Activated T-cell treated with anti-CD3 and anti-CD28 coated beads, Interleukin-2, amount 50 U/mL, for 4 hours (primary cell): ENCODE data around the gene SYCE3. TPM values are rescaled to one million over a fixed set of nuclear protein-coding genes. Genes with fewer than 3 reads are reported as not detected.
"Not testable (repeated sequence)": the region's sequence is repeated elsewhere in the genome, so short reads cannot be mapped to it uniquely, and the experiment has no call there.

ENCODE experiments used
- ATAC-seq, 2 donors: fragments of 200-7000 bp; cut with Tn5 transposase; one replicate each; pipeline ENCODE4 v1.10.0; 2021
- DNase-seq: peaks from one replicate; pipeline ENCODE4 v3.0.0-alpha.2; 2020
- H3K27me3 Mint-ChIP-seq: one replicate; pipeline ENCODE4 v1.8.0; 2021; ENCODE audit warnings: low read depth, mixed read lengths
- H3K36me3 Mint-ChIP-seq: one replicate; pipeline ENCODE4 v1.8.0; 2022; ENCODE audit warnings: mixed read lengths; ENCODE audit not compliant: insufficient read depth
- H3K4me1 Mint-ChIP-seq: one replicate; pipeline ENCODE4 v1.8.0; 2021; ENCODE audit warnings: low read depth, mixed read lengths
- H3K4me3 Mint-ChIP-seq: one replicate; pipeline ENCODE4 v1.8.0; 2021; ENCODE audit warnings: mild to moderate bottlenecking, moderate library complexity, mixed read lengths
- H3K9me3 Mint-ChIP-seq: one replicate; pipeline ENCODE4 v1.8.0; 2021; ENCODE audit warnings: mixed read lengths
- total RNA-seq, 3 donors: library from RNA; stranded (reverse); gene quantifications; one replicate each; pipeline ENCODE4 v1.2.1, GENCODE V29; 2021

SYCE3 gene
- total RNA-seq, 3 donors from 2014 or later: not detected

DNA sequence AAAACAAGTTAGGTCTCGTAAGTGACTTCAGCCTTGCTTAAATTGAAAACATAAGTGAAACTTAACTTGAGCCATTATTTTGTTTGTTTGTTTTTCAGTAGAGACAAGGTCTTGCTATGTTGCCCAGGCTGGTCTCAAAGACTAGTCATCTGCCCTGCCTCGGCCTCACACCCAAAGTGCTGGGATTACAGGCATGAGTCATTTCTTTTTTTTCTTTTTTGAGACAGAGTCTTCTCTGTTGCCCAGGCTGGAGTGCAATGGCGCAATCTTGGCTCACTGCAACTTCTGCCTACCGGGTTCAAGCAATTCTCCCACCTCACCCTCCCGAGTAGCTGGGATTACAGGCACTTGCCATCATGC, 21.1 kb downstream of the SYCE3 start:
- not testable (repeated sequence) for DNase-seq, H3K9me3 Mint-ChIP-seq, H3K27me3 Mint-ChIP-seq, H3K4me3 Mint-ChIP-seq, ATAC-seq, H3K36me3 Mint-ChIP-seq
- peaks cover 67% of the 10 kb centered on the region for H3K4me1 Mint-ChIP-seq

DNA sequence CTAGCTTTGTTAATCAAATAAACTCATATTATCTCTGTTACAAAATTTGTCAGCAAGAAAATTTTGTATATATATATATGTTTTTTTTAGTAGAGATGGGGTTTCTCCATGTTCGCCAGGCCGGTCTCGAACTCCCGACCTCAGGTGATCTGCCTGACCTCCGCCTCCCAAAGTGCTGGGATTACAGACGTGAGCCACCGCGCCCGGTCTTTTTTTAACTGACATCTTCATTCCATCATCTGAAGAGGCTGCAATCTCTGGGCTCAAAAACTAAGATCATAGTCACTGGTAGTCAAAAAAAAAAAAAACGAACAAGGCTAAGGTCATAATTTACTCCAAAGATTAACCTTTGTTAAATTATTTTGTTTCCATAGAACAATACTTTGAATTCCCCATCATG, 22.3 kb downstream of the SYCE3 start:
- H3K27me3 Mint-ChIP-seq: no peaks in the 10 kb centered on the region
- peaks cover 58% of the 10 kb centered on the region for H3K4me1 Mint-ChIP-seq
- H3K36me3 Mint-ChIP-seq: no peaks in the 10 kb centered on the region
- no peak for ATAC-seq
- H3K9me3 Mint-ChIP-seq: no peaks in the 10 kb centered on the region
- DNase-seq: no peak
- H3K4me3 Mint-ChIP-seq: peak overlapping the region; percentile 5

DNA sequence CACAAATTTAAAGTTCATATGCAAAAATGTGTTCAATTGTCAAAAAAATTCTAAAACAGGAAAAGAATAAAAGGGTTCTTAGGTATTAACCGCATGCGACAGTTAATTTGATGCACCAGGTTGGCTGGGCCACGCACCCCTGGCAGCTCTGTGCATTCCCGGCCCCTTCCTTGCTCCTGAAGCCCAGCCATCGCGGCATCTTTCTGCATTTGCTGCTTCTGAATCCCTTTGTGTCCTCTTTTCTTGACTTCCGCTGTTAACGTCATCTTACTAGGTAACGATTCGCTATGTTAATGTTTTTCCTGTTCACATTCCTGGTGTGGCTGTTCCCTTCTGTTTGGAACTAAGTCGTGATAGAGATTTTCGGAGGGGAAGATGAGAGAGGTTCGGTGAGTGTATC, 25.0 kb downstream of the SYCE3 start:
- H3K9me3 Mint-ChIP-seq: no peaks in the 10 kb centered on the region
- DNase-seq (no peak), ATAC-seq (no peak)
- no peaks in the 10 kb centered on the region for H3K27me3 Mint-ChIP-seq
- no peak overlapping the region for H3K4me3 Mint-ChIP-seq
- no peaks in the 10 kb centered on the region for H3K36me3 Mint-ChIP-seq
- H3K4me1 Mint-ChIP-seq: peaks cover 64% of the 10 kb centered on the region

DNA sequence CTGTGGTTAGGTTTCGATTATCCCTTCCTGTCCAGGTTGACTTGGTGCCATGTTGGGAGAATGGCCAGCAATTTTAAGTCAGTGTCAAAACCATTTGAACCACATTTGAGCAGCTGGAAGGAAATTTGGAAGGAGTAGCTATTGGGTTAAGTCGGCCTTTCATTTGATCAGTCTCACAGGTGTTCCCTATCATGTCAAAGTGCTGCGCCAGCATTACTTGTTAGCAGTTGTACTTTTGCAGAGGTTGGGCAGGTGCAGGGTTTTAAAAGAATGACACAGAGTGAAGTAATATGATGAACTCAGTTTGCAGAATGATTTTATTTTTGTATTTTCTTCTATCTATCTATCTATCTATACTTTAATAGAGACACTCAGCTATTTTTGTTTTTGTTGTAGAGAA, 26.5 kb downstream of the SYCE3 start:
- ATAC-seq (no peak), DNase-seq (no peak)
- Mint-ChIP-seq H3K4me3 (no peak overlapping the region), H3K27me3 (no peaks in the 10 kb centered on the region), H3K9me3 (no peaks in the 10 kb centered on the region), H3K4me1 (peaks cover 53% of the 10 kb centered on the region), H3K36me3 (no peaks in the 10 kb centered on the region)

DNA sequence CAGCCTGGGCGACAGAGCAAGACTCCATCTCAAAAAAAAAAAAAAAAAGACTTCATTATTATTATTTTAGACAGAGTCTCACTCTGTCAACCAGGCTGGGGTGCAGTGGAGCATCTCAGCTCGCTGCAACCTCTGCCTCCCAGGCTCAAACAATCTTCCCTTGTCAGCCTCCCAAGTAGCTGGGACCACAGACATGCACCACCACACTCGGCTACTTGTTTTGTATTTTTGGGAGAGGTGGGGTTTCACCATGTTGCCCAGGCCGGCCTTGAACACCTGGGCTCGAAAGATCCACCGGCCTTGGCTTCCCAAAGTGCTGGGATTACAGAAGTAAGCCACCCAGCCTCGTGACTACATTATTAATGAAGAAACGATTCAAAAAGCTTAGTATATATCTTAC, 27.6 kb downstream of the SYCE3 start:
- no peaks in the 10 kb centered on the region for H3K36me3 Mint-ChIP-seq
- DNase-seq (no peak), ATAC-seq (no peak)
- peaks cover 45% of the 10 kb centered on the region for H3K4me1 Mint-ChIP-seq
- H3K4me3 Mint-ChIP-seq: no peak overlapping the region
- no peaks in the 10 kb centered on the region for H3K9me3 Mint-ChIP-seq
- H3K27me3 Mint-ChIP-seq: no peaks in the 10 kb centered on the region

DNA sequence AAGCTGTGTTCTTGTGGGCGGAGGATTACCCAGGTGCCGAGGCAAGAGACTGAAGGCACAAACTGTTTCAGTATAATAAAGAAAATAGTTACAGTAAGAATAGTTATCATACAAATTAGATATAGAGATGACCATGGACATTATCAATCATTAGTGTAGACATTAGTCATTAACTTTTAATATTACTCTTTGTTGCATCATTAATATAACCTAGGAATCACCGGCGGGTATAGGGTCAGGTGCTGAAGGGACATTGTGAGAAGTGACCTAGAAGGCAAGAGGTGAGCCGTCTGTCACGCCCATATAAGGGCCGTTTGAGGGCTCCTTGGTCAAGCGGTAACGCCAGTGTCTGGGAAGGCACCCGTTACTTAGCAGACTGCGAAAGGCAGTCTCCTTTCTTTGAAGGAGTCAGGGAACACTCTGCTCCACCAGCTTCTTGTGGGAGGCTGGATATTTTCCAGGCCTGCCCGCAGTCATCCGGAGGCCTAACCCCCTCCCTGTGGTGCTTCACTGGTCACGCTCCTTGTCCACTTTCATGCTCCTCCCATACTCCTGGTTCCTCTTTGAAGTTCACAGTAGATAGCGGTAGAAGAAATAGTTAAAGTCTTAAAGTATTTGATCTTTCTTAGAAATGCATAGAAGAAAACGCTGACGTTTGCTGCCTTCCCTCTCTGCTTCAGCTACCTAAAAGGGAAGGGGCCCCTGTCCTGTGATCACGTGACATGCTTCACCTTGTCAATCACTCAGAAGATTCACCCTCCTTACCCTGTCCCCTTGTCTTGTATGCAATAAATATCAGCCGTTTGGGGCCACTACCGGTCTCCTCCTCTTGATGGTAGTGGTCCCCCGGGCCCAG, 28.6 kb downstream of the SYCE3 start:
- not testable (repeated sequence) for H3K4me3 Mint-ChIP-seq, H3K9me3 Mint-ChIP-seq, H3K27me3 Mint-ChIP-seq, DNase-seq, ATAC-seq, H3K36me3 Mint-ChIP-seq
- peaks cover 37% of the 10 kb centered on the region for H3K4me1 Mint-ChIP-seq

DNA sequence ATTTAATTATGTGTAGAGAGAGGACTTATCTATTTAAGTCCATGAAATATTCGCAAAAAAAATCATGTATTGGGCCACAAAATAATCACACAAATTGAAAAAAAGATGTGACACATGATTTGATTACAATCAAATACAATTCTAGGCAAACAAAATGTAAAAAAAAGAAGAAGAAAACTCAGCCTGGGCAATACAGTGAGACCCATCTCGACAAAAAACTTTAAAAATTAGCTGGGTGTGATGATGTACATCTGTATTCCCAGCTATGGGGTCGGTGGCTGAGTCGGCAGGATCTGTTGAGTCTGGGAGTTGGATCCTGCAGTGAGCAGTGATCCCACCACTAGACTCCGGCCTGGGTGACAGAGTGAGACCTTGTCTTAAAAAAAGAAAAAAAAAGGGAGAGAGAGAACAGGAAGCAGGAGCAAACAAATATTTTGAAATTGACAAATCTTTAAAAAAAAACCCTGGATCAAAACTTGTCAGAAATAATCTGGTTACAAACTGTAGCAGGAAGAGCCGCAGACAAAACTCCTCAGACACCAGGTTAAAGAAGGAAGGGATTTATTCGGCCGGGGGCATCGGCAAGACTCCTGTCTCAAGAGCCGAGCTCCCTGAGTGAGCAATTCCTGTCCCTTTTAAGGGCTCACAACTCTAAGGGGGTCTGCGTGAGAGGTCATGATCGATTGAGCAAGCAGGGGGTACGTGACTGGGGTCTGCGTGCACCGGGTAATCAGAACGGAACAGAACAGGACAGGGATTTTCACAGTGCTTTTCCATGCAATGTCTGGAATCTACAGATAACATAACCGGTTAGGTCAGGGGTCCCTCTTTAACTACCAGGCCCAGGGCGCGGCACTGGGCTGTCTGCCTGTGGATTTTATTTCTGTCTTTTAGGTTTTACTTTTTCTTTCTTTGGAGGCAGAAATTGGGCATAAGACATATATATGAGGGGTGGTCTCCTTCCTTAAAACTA, 29.6 kb downstream of the SYCE3 start:
- H3K36me3 Mint-ChIP-seq: no peaks in the 10 kb centered on the region
- peak overlapping the region; percentile 90 for H3K4me3 Mint-ChIP-seq
- DNase-seq (no peak), ATAC-seq (no peak)
- no peaks in the 10 kb centered on the region for H3K9me3 Mint-ChIP-seq
- peaks cover 40% of the 10 kb centered on the region for H3K4me1 Mint-ChIP-seq
- H3K27me3 Mint-ChIP-seq: no peaks in the 10 kb centered on the region

DNA sequence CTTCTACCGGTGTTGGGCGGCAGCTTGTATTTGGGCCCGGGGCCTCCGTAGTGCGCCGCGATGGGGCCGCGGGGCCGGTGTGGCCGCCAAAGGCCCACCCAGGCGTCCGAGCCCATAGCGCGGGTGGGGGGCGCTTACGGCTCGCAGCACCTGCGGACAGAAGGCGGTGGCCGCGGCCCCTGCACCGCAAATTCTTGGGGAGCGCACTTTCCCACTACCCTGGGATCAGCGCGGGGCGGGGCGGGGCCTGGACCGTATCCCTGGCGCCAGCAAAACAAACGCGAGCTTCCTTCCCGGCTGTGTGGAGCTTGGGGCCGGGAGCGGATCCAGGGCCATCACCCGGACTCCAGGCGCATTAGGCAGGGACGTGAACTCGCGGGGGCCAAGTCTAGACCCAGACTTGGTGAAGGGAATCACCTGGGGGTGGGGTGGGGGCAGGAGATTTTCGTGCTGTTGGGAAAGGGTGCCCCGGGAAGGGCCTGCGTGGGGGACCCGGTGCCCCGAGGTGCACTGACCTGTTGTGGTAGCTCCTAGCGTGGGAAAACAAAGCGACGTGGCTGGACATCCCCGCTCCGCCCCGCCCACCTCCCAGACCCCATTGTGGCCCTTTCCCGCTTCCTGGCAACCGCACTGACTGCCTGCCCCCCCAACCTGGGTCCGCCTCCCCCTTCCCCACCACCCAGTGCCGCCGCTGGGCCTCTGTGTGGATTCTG, 30.6 kb downstream of the SYCE3 start:
- H3K4me1 Mint-ChIP-seq: peaks cover 43% of the 10 kb centered on the region
- H3K9me3 Mint-ChIP-seq: no peaks in the 10 kb centered on the region
- no peaks in the 10 kb centered on the region for H3K36me3 Mint-ChIP-seq
- ATAC-seq (no peak), DNase-seq (no peak)
- H3K27me3 Mint-ChIP-seq: no peaks in the 10 kb centered on the region
- peak overlapping the region; percentile 90 for H3K4me3 Mint-ChIP-seq

DNA sequence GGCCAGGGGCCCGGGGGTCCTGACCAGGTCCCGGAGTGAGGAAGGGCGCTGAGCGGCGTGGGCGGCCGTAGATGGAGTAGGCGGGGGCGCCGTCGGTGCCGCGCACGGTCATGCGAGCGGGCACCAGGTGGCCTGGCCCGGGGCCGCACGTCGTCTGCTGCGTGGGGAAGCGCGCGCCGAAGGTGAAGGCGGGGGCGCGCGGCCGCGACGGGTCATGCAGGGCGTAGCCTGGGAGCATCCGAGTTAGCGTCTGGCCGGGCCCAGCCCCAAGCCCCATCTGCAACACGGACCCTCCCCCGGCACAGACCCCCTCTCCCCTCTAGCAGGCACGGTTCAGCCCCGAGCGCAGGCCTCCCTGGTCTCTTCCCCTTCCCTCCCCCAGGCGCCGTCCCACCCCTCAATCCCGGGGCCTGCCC, 31.2 kb downstream of the SYCE3 start:
- no peaks in the 10 kb centered on the region for H3K27me3 Mint-ChIP-seq
- H3K4me3 Mint-ChIP-seq: peak overlapping the region; percentile 90
- ATAC-seq: peak; percentile 41 to 44
- no peaks in the 10 kb centered on the region for H3K36me3 Mint-ChIP-seq
- H3K9me3 Mint-ChIP-seq: no peaks in the 10 kb centered on the region
- peaks cover 47% of the 10 kb centered on the region for H3K4me1 Mint-ChIP-seq
- DNase-seq: peak; percentile 58

DNA sequence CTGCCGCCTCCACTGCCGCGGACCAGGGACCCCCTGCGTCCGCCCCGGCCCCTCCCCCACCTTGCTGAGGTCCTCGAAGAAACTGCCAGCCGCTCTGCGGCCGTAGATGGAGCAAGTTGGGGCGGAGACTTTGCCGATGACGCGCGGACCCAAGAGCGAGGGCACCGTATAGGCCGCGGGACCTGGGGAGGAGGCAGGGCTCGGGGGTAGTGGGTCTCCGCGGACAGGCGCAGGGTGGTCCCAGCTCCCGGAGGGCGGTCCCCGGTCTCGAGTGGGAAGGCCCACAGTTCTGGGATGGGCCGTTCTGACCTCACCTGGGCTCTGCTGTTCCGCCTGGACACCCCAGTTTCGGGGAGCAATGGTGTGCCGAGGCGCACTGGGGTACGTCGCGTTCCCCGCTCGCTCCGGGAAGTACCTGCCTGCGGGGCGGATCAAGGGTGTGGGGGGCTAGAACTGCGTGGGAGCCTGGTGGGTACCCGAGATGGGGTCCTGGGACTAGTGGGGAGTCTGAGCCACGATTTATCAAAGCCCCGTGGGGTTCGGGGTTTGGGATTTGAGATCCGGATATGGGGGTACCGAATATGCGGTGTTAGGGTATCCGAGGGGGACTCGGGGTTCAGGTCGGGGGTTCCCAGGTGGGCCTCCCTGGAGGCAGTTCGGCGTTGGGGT, 31.7 kb downstream of the SYCE3 start:
- DNase-seq (peak; percentile 72), ATAC-seq (peak; percentile 49 to 52)
- Mint-ChIP-seq H3K4me3 (peak overlapping the region; percentile 90), H3K9me3 (no peaks in the 10 kb centered on the region), H3K27me3 (no peaks in the 10 kb centered on the region), H3K36me3 (no peaks in the 10 kb centered on the region), H3K4me1 (peaks cover 48% of the 10 kb centered on the region)

DNA sequence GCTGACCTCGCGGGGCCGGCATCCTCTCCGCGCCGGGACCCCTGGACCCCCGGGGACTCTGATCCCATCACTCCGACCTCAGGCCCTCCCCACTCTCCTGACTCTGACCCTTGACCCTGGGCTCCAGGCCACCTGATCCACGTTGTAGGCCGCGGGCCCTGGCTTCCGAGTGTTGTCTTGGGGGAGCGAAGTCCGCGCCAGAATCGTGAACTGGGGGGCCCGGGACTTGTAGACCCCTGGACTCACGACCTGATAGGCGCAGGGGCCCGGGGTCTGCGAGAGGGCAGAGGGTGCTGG, 32.2 kb downstream of the SYCE3 start:
- DNase-seq (no peak), ATAC-seq (peak in 1 of 2 donors; percentile 0)
- no peaks in the 10 kb centered on the region for H3K36me3 Mint-ChIP-seq
- H3K9me3 Mint-ChIP-seq: no peaks in the 10 kb centered on the region
- H3K27me3 Mint-ChIP-seq: no peaks in the 10 kb centered on the region
- H3K4me3 Mint-ChIP-seq: peak overlapping the region; percentile 90
- H3K4me1 Mint-ChIP-seq: peaks cover 48% of the 10 kb centered on the region

DNA sequence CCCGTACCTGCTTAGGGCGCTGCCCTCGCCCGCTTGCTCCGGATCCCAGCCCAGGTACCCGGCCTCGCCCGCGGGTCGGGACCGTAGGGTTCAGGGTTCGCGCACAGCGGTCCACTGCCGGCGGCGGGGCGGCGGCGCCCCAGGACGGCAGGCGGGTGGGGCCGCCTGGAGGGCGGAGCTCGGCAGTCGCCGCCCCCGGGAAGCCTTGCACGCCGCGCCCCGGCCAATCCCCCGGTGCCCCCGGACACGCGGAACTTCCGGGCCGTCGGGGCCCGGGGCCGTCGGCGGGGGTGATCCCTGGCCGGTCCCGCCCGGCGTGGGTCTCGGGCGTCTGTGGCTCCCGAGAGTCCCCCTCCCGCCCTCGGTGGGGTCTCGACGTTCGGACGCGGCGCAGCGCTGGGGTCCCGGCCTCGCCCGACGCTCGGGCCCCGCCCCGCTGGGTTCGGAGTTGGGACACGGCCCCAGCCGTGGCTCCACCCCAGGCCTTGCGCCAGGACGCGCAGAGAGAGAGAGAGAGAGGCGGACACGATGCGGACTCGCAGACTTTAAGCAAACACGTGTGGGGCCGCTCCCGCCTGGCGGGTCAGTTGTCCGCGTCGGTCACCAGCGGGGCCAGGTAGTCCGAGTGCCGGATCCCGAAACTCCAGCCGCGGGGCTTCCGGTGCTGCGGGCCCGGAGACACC, 32.7 kb downstream of the SYCE3 start, which contains the start of gene TYMP:
Gene TYMP, minus strand, starts transcription at position 116 of the 683 bp plus-strand sequence. CDS start 303 bp downstream, outside the sequence.
- Mint-ChIP-seq H3K36me3 (no peaks in the 10 kb centered on the region), H3K27me3 (no peaks in the 10 kb centered on the region), H3K9me3 (no peaks in the 10 kb centered on the region), H3K4me3 (peak within 1 kb of the TSS; percentile 90), H3K4me1 (peaks cover 48% of the 10 kb centered on the region)
- peak; percentile 6 to 16 for ATAC-seq
- DNase-seq: peak; percentile 57

DNA sequence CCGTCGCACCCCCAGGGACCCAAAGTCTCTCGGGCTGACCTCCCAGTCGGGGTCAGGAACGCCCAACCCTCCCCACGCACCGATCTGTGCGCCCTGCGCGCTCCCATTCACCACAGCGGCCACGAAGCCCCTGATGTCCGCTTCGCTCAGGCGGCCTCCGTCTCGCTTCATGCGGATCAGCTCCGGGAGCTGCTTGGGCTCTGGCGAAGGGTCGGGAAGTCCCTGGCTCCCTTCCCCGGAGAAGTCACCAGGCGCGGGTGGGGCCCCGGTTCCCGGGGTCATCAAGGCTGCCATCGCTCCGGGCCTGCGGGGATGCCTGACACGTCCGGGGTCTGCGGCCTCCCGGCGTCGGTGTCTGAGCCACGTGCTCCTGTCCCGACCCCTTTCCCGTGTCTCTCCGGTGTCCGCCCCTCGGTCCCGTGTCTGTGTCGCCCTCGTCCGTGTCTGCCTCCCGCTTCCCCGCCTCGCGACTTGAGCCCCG, 33.3 kb downstream of the SYCE3 start:
- H3K4me1 Mint-ChIP-seq: peaks cover 49% of the 10 kb centered on the region
- ATAC-seq: no peak
- H3K27me3 Mint-ChIP-seq: no peaks in the 10 kb centered on the region
- H3K9me3 Mint-ChIP-seq: no peaks in the 10 kb centered on the region
- peaks cover 3% of the 10 kb centered on the region for H3K36me3 Mint-ChIP-seq
- peak overlapping the region; percentile 80 for H3K4me3 Mint-ChIP-seq
- no peak for DNase-seq
